ENCODE results near the gene S100A2. TPM values are rescaled to one million over a fixed set of nuclear protein-coding genes. Genes with fewer than 3 reads are reported as not detected.

Gene S100A2
- total and polyA plus RNA-seq, 2 of the 8 experiments (the other 6 are each of a cell fraction or from before 2014, with no cell fraction given), result 0.86 TPM; not detected in 1

GRCh38 chr1:153527023-153527682, 38.5 kb downstream of the S100A2 start:
- Histone ChIP-seq H3K4ac (replicated peaks; ENCODE audit: insufficient read length, low read depth, low read length) (no peak overlapping the region), H2AK5ac (ENCODE audit: low read depth, low read length) (no peak overlapping the region), H3K27me3 (replicated peaks in 1 of 4; ENCODE audit: control insufficient read depth in 3 of 4, extremely low read depth in 1 of 4, insufficient read depth in 3 of 4, low read length in 3 of 4) (no peaks in the 10 kb centered on the region), H3K4me2 (ENCODE audit: insufficient read depth in 1 of 2, low read depth in 2 of 2, low read length in 2 of 2) (no peak overlapping the region), H3K27ac (ENCODE audit: low read depth, low read length) (no peak overlapping the region), H2BK12ac (ENCODE audit: low read depth, low read length) (peak overlapping the region; percentile 64; the same call in 1 of the 2 replicates), H4K5ac (ENCODE audit: insufficient read length, low read depth, low read length) (no peak overlapping the region), H3K4me1 (replicated peaks in 1 of 4; ENCODE audit: control insufficient read depth in 3 of 4, insufficient read depth in 4 of 4, low read length in 3 of 4) (peaks cover 3 to 6% (median 5%) of the 10 kb centered on the region in 4 experiments; a peak in 4 of 7 replicates), H3K18ac (ENCODE audit: extremely low read depth, low read length) (no peak overlapping the region), H4K91ac (replicated peaks; ENCODE audit: insufficient read length, low read length) (no peak overlapping the region), H3K79me2 (ENCODE audit: control insufficient read depth in 1 of 2, insufficient read depth in 2 of 2, low read length in 2 of 2) (no peaks in the 10 kb centered on the region), H3K23me2 (ENCODE audit: low read depth, low read length) (no peaks in the 10 kb centered on the region), H4K8ac (ENCODE audit: extremely low read depth, insufficient read depth, low read length) (no peak overlapping the region), H3K56ac (replicated peaks; ENCODE audit: insufficient read length, low read depth, low read length) (no peak overlapping the region), H2BK20ac (ENCODE audit: low read length) (no peak overlapping the region; the same call in 1 of the 2 replicates), H3K9ac (replicated peaks in 1 of 4; ENCODE audit: extremely low read depth in 1 of 4, low read depth in 3 of 4, low read length in 3 of 4) (no peak overlapping the region), H4K20me1 (replicated peaks in 1 of 2; ENCODE audit: control insufficient read depth in 1 of 2, insufficient read depth in 2 of 2, low read length in 2 of 2) (no peaks in the 10 kb centered on the region), H2BK15ac (ENCODE audit: low read length) (no peak overlapping the region), H3K14ac (ENCODE audit: insufficient read length) (no peak overlapping the region), H2BK5ac (ENCODE audit: low read depth, low read length) (no peak overlapping the region), H3K23ac (ENCODE audit: insufficient read length) (no peak overlapping the region), H2BK120ac (replicated peaks; ENCODE audit: low read depth, low read length) (no peak overlapping the region), H3K9me3 (ENCODE audit: insufficient read depth in 2 of 2, low read depth in 1 of 2, low read length in 1 of 2) (no peaks in the 10 kb centered on the region), H3K79me1 (ENCODE audit: low read depth, low read length) (no peaks in the 10 kb centered on the region), H2AFZ (ENCODE audit: low read length) (peak overlapping the region; percentile 66; the same call in 1 of the 2 replicates), H3K36me3 (ENCODE audit: control insufficient read depth in 2 of 4, insufficient read depth in 4 of 4, low read length in 3 of 4) (no peaks in the 10 kb centered on the region), H3K4me3 (ENCODE audit: extremely low read depth in 1 of 4, insufficient read depth in 2 of 4, low read depth in 3 of 4, low read length in 4 of 4) (no peak overlapping the region)
- 74% methylated on average over 7 of the region's 8 CpGs; no CpG with 5 or more reads in 1 of the 2 experiments for WGBS, 2 experiments (ENCODE audit: extremely low coverage in 1 of 2, insufficient coverage in 1 of 2, insufficient read length in 1 of 2, insufficient replicate concordance in 2 of 2, low coverage in 1 of 2, low lambda C conversion rate in 2 of 2, missing lambda C conversion rate in 1 of 2)
- FAIRE-seq (no peak), DNase-seq (ENCODE audit: low read depth in 1 of 2, low spot score in 2 of 2) (no peak)
- CTCF ChIA-PET (ENCODE audit: partially characterized antibody), result interaction anchor here (0.7 to 4.1 kb wide), 11 partner anchors 10 to 174 kb away, joined by 3 to 19 read pairs (median 5); partner anchors contain the start of genes S100A1 and S100A13
- POLR2A ChIA-PET (ENCODE audit: partially characterized antibody), result interaction anchor here (0.9 to 1.3 kb wide), 3 partner anchors 11 to 100 kb away, joined by 3 to 4 read pairs (median 4); partner anchors contain the start of gene S100A13
- peak; percentile 33; the same call in 1 of the 2 replicates for TF ChIP-seq JUND (IDR thresholded peaks at IDR 0.05; ENCODE audit: low read length)
- TF ChIP-seq, protein P1, sequence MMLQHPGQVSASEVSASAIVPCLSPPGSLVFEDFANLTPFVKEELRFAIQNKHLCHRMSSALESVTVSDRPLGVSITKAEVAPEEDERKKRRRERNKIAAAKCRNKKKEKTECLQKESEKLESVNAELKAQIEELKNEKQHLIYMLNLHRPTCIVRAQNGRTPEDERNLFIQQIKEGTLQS (IDR thresholded peaks at IDR 0.05; ENCODE audit: insufficient read depth, low read depth, low read length), result no peak
- TF ChIP-seq, protein P2, sequence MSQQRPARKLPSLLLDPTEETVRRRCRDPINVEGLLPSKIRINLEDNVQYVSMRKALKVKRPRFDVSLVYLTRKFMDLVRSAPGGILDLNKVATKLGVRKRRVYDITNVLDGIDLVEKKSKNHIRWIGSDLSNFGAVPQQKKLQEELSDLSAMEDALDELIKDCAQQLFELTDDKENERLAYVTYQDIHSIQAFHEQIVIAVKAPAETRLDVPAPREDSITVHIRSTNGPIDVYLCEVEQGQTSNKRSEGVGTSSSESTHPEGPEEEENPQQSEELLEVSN (IDR thresholded peaks at IDR 0.05), result peak; percentile 85
- TF ChIP-seq, protein P3, sequence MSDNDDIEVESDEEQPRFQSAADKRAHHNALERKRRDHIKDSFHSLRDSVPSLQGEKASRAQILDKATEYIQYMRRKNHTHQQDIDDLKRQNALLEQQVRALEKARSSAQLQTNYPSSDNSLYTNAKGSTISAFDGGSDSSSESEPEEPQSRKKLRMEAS (IDR thresholded peaks at IDR 0.05), result peak; percentile 71
